H1 (cell line): ENCODE measurements around the gene GDF3.
"Not testable (repeated sequence)": the region's sequence is repeated elsewhere in the genome, so short reads cannot be mapped to it uniquely, and the experiment has no call there.

ENCODE experiments used
- ATF3 ChIP-seq: IDR thresholded peaks from 2 replicates; pipeline ENCODE4 v1.6.1; 2011; ENCODE audit warnings: low read depth, mild to moderate bottlenecking, low read length; ENCODE audit not compliant: insufficient read depth
- CTCF ChIP-seq, 3 experiments: IDR thresholded peaks; 1 replicate in 2 of 3; 2 replicates in 1 of 3; pipeline versions ENCODE4 v1.5.1 to v1.6.1; 2011; ENCODE audit warnings: low read length in 3 of 3, mild to moderate bottlenecking in 3 of 3, inconsistent platforms in 2 of 3, low read depth in 1 of 3, moderate library complexity in 1 of 3; ENCODE audit not compliant: insufficient read depth in 1 of 3; ENCODE audit errors: control extremely low read depth in 1 of 3
- EP300 ChIP-seq, 2 experiments: IDR thresholded peaks; 1 replicate in 1 of 2; 2 replicates in 1 of 2; pipeline ENCODE4 v1.6.1; 2011 to 2012; ENCODE audit warnings: low read depth in 2 of 2, low read length in 2 of 2, mild to moderate bottlenecking in 2 of 2, borderline replicate concordance in 1 of 2, inconsistent platforms in 1 of 2, moderate library complexity in 1 of 2
- EZH2 ChIP-seq: fragments of 200-600 bp; sonication (generic); IDR thresholded peaks from 2 replicates; pipeline ENCODE4 v1.7.1; 2012; ENCODE audit warnings: low read depth, mild to moderate bottlenecking, moderate library complexity, low read length, inconsistent platforms; ENCODE audit not compliant: severe bottlenecking
- GTF2F1 ChIP-seq: IDR thresholded peaks from 2 replicates; pipeline ENCODE4 v1.6.1; 2012; ENCODE audit warnings: low read depth, low read length, improper control_type of control experiment, borderline replicate concordance
- KDM5A ChIP-seq: fragments of 200-600 bp; IDR thresholded peaks from 2 replicates; pipeline ENCODE4 v1.7.1; 2012; ENCODE audit warnings: mild to moderate bottlenecking, low read length, inconsistent platforms, mixed read lengths
- MAX ChIP-seq: IDR thresholded peaks from 2 replicates; pipeline ENCODE4 v1.6.1; 2012; ENCODE audit warnings: inconsistent platforms
- NANOG ChIP-seq: IDR thresholded peaks from 2 replicates; pipeline ENCODE4 v1.6.1; 2011; ENCODE audit warnings: low read length, low read depth, mild to moderate bottlenecking, inconsistent platforms; ENCODE audit not compliant: insufficient read depth, poor library complexity, severe bottlenecking
- POLR2A ChIP-seq, 2 experiments: IDR thresholded peaks; 1 replicate in 1 of 2; 2 replicates in 1 of 2; pipeline ENCODE4 v1.6.1; 2011; ENCODE audit warnings: low read depth in 2 of 2, low read length in 2 of 2, mild to moderate bottlenecking in 2 of 2; ENCODE audit errors: control extremely low read depth in 1 of 2
- RBBP5 ChIP-seq: IDR thresholded peaks from 2 replicates; pipeline ENCODE4 v1.7.1; 2012; ENCODE audit warnings: low read depth, mild to moderate bottlenecking, inconsistent platforms, low read length, moderate library complexity, borderline replicate concordance
- SIX5 ChIP-seq: IDR thresholded peaks from 2 replicates; pipeline ENCODE4 v1.6.1; 2011; ENCODE audit warnings: mild to moderate bottlenecking, low read depth, low read length
- SP1 ChIP-seq: IDR thresholded peaks from 2 replicates; pipeline ENCODE4 v1.6.1; 2011; ENCODE audit warnings: low read depth, low read length
- TCF12 ChIP-seq: IDR thresholded peaks from 2 replicates; pipeline ENCODE4 v1.6.1; 2011; ENCODE audit warnings: low read depth, mild to moderate bottlenecking, low read length
- USF2 ChIP-seq: IDR thresholded peaks from 2 replicates; pipeline ENCODE4 v1.6.1; 2011; ENCODE audit warnings: low read length, improper control_type of control experiment

- not testable (repeated sequence) for TF ChIP-seq SP1; EP300 (IDR thresholded peaks at IDR 0.05; ENCODE audit: borderline replicate concordance in 1 of 2, low read depth in 2 of 2, low read length in 2 of 2); KDM5A; POLR2A (IDR thresholded peaks at IDR 0.05; ENCODE audit: control extremely low read depth in 1 of 2, low read depth in 2 of 2, low read length in 2 of 2); CTCF (IDR thresholded peaks at IDR 0.05; ENCODE audit: control extremely low read depth in 1 of 3, insufficient read depth in 1 of 3, low read depth in 1 of 3, low read length in 3 of 3); NANOG; SIX5; EZH2; USF2; TCF12; MAX; ATF3; GTF2F1; RBBP5
Observed at GRCh38 chr12:7675455-7675854, 20.1 kb downstream of the GDF3 start.
